Heart right ventricle (tissue), 16 donors: ENCODE results near the gene IL1R2. TPM values are rescaled to one million over a fixed set of nuclear protein-coding genes. Genes with fewer than 3 reads are reported as not detected.

Source experiments
- ATAC-seq, 8 donors: fragments of 200-7000 bp; cut with Tn5 transposase; one replicate each; pipeline ENCODE4 v1.9.1; 2020; ENCODE audit warnings: mild to moderate bottlenecking in 8 of 8, moderate library complexity in 8 of 8, moderate number of reproducible peaks in 1 of 8
- DNase-seq, 2 donors: peaks; one replicate each; pipeline ENCODE4 v3.0.0-alpha.2; 2020
- H3K27ac ChIP-seq, 10 donors: fragments of 200-600 bp; sonication (generic) in 2 of 10; one replicate each; pipeline versions ENCODE4 v1.5.0 to v1.8.0; 2020 to 2022; ENCODE audit warnings: mild to moderate bottlenecking in 3 of 10
- H3K27me3 ChIP-seq, 7 donors: fragments of 200-600 bp; one replicate each; pipeline ENCODE4 v1.8.0; 2021 to 2022; ENCODE audit warnings: mild to moderate bottlenecking in 2 of 7
- H3K36me3 ChIP-seq, 9 donors: fragments of 200-600 bp; sonication (generic) in 1 of 9; one replicate each; pipeline versions ENCODE4 v1.5.0 to v1.8.0; 2020 to 2022; ENCODE audit warnings: mild to moderate bottlenecking in 2 of 9
- H3K4me1 ChIP-seq, 9 donors: fragments of 200-600 bp; sonication (generic) in 1 of 9; one replicate each; pipeline versions ENCODE4 v1.5.0 to v1.8.0; 2020 to 2022; ENCODE audit warnings: mild to moderate bottlenecking in 4 of 9
- H3K4me3 ChIP-seq, 10 donors: fragments of 200-600 bp; sonication (generic) in 2 of 10; one replicate each; pipeline versions ENCODE4 v1.5.0 to v1.8.0; 2020 to 2022; ENCODE audit warnings: mild to moderate bottlenecking in 7 of 10, moderate library complexity in 2 of 10
- H3K9me3 ChIP-seq, 11 donors: fragments of 200-600 bp in 10 of 11; sonication (generic) in 2 of 11; one replicate each; pipeline versions ENCODE4 v1.5.0 to v1.8.0; 2013 to 2022; ENCODE audit warnings: mild to moderate bottlenecking in 2 of 11, control low read depth in 1 of 11, moderate library complexity in 1 of 11
- CTCF ChIP-seq, 9 donors: fragments of 200-600 bp; sonication (generic) in 2 of 9; IDR thresholded peaks; one replicate each; pipeline versions ENCODE4 v1.5.0 to v1.8.0; 2021 to 2022; ENCODE audit warnings: antibody characterized with exemption in 9 of 9, mild to moderate bottlenecking in 5 of 9, moderate library complexity in 1 of 9
- WGBS, 2 donors: extraction: QIAGEN DNeasy Blood & Tissue Kit; methylation state at CpG; one replicate each; pipeline ENCODE4 v1.1.7; 2013; ENCODE audit warnings: inconsistent platforms in 1 of 2; 5-methylcytosine and 5-hydroxymethylcytosine counted together
- intact Hi-C, 10 donors: fragments of 100-400 bp; cut with DNase I; formaldehyde crosslinking; loops; one replicate each; pipeline versions ENCODE4 v1.11.1 to v1.14.2; 2022
- polyA plus RNA-seq, 2 donors: library from polyadenylated mRNA; stranded (reverse); fragments of 200-250 nt; gene quantifications; one replicate each; pipeline ENCODE4 v1.2.3, GENCODE V29; 2013
- total RNA-seq, 10 donors: library from RNA; stranded (reverse); fragmentation: NEBNext Ultra II Directional in 3 of 10; extraction: Animal tissue kit (Norgen Biotek cat#: 25700) in 3 of 10; gene quantifications; one replicate each; pipeline versions ENCODE4 v1.2.1 to v1.2.4, GENCODE V29; 2021 to 2023
- donor health status: Arrhythmogenic right ventricular cardiomyopathy.
- donor health status: ischemic (EF 13 %, LVEDD 7.1; RV severe dilation, severe dysfunction).
- donor health status: healthy with polysubstance abuse.
- donor health status: DM: no; HTN: yes; CAD: no.
- donor health status: DM: no; HTN: no; CAD: no.
- donor health status: ischemic (EF 25% LVEDD 6.9; RV normal size, moderate dysfunction).
- donor health status: ischemic (EF 25% LVEDD 5.7; RV mildly dilated, moderate dysfunction).
- donor health status: healthy.
- donor health status: DM: yes; HTN: yes; CAD: no.
- donor health status: Ischemic cardiomyopathy.
- donor health status: ischemic (EF 35%, LVEDD 5.7; RV mildly dilated, moderate dysfunction).
- donor health status: nonischemic (EF 11% LVEDD 7.7; RV severe dilation, severe dysfunction).
- donor health status: DM: yes; HTN: yes; CAD: no.
- donor health status: PGD.
- donor health status: ischemic (EF 29% LVEDD 5.4; RV normal size, mild dysfunction).
- donor health status: nonischemic (EF 23%, LVEDD 6.1; RV moderate dilation, normal function).

The IL1R2 gene
- total and polyA plus RNA-seq, 12 donors: 0.34 to 9.4 (median 1.5) TPM; not detected in 2

GRCh38 chr2:102061962-102062795, 70.4 kb downstream of the IL1R2 start:
- no peak overlapping the region for H3K4me3 ChIP-seq
- H3K36me3 ChIP-seq: no peaks in the 10 kb centered on the region
- H3K27me3 ChIP-seq: no peaks in the 10 kb centered on the region
- peak; percentile 39 to 68 for DNase-seq
- intact Hi-C loops: loop anchor here in 3 of 10 donors (5.0 to 10.0 kb wide), 3 partner anchors 35 to 83 kb away; partner anchors contain the start of gene IL1R1 (in 1 of the 3)
- no peak for TF ChIP-seq CTCF (IDR thresholded peaks at IDR 0.05)
- peak in 5 of 8 donors; percentile 2 to 50 (median 9) for ATAC-seq
- H3K9me3 ChIP-seq: peaks cover 0 to 8% (median 0%) of the 10 kb centered on the region in 11 donors
- H3K27ac ChIP-seq: peak overlapping the region in 9 of 10 donors; percentile 50 to 96 (median 89)
- peaks cover 16 to 85% (median 64%) of the 10 kb centered on the region in 9 donors for H3K4me1 ChIP-seq
- WGBS, 2 donors: 66 to 72% methylated on average over 8 of the region's 8 CpGs

GRCh38 chr2:102062802-102063201, 71.0 kb downstream of the IL1R2 start:
- Histone ChIP-seq H3K9me3 (peaks cover 0 to 8% (median 0%) of the 10 kb centered on the region in 11 donors), H3K36me3 (no peaks in the 10 kb centered on the region), H3K4me3 (no peak overlapping the region), H3K27ac (peak overlapping the region; percentile 50 to 96 (median 89)), H3K27me3 (no peaks in the 10 kb centered on the region), H3K4me1 (peaks cover 16 to 80% (median 58%) of the 10 kb centered on the region in 9 donors)
- DNase-seq (no peak), ATAC-seq (no peak)
- intact Hi-C loops: loop anchor here in 3 of 10 donors (5.0 to 10.0 kb wide), 3 partner anchors 36 to 82 kb away; partner anchors contain the start of gene IL1R1 (in 1 of the 3)
- no peak for TF ChIP-seq CTCF (IDR thresholded peaks at IDR 0.05)
- WGBS, 2 donors: 54 to 63% methylated on average over 3 of the region's 3 CpGs

GRCh38 chr2:102063487-102063911, 71.7 kb downstream of the IL1R2 start:
- H3K27ac ChIP-seq: peak overlapping the region; percentile 85 to 96 (median 89)
- no peak overlapping the region for H3K4me3 ChIP-seq
- H3K9me3 ChIP-seq: peaks cover 0 to 8% (median 0%) of the 10 kb centered on the region in 11 donors
- peak; percentile 68 to 69 for DNase-seq
- peak; percentile 54 to 86 (median 78) for ATAC-seq
- H3K27me3 ChIP-seq: no peaks in the 10 kb centered on the region
- no peaks in the 10 kb centered on the region for H3K36me3 ChIP-seq
- TF ChIP-seq CTCF (IDR thresholded peaks at IDR 0.05): no peak
- peaks cover 16 to 78% (median 57%) of the 10 kb centered on the region in 9 donors for H3K4me1 ChIP-seq
- 25% methylated on average over 6 of the region's 6 CpGs for WGBS, 2 donors
- intact Hi-C loops: loop anchor here in 3 of 10 donors (5.0 to 10.0 kb wide), 3 partner anchors 36 to 81 kb away; partner anchors contain the start of gene IL1R1 (in 1 of the 3)

- peak overlapping the region in 2 of 10 donors; percentile 12 to 13 for H3K4me3 ChIP-seq
- H3K27ac ChIP-seq: peak overlapping the region; percentile 85 to 96 (median 89)
- no peaks in the 10 kb centered on the region for H3K36me3 ChIP-seq
- H3K9me3 ChIP-seq: peaks cover 0 to 8% (median 0%) of the 10 kb centered on the region in 11 donors
- peak; percentile 79 to 95 (median 90) for ATAC-seq
- peaks cover 16 to 82% (median 59%) of the 10 kb centered on the region in 9 donors for H3K4me1 ChIP-seq
- no peak for TF ChIP-seq CTCF (IDR thresholded peaks at IDR 0.05)
- 19 to 20% methylated on average over 9 of the region's 9 CpGs for WGBS, 2 donors
- intact Hi-C loops: loop anchor here in 3 of 10 donors (5.0 to 10.0 kb wide), 3 partner anchors 37 to 81 kb away; partner anchors contain the start of gene IL1R1 (in 1 of the 3)
- peak; percentile 71 to 83 for DNase-seq
- H3K27me3 ChIP-seq: no peaks in the 10 kb centered on the region
These were observed 72.3 kb downstream of the IL1R2 start for GRCh38 chr2:102063941-102064678.
